Progenitor cell of endocrine pancreas (in vitro differentiated cells): ENCODE results near the gene KCNE5. TPM values are rescaled to one million over a fixed set of nuclear protein-coding genes. Genes with fewer than 3 reads are reported as not detected.
A peak's percentile ranks its signal among the peaks of the same experiment; 100 is the strongest.
"Not testable (repeated sequence)": the region's sequence is repeated elsewhere in the genome, so short reads cannot be mapped to it uniquely, and the experiment has no call there.

Experiments used
- DNase-seq: peaks from one replicate; pipeline ENCODE4 v3.0.0; 2021; ENCODE audit warnings: low spot score; ENCODE audit not compliant: unreplicated experiment
- H3K27ac Mint-ChIP-seq: 2 replicates; pipeline ENCODE4 v1.8.0; 2021; ENCODE audit warnings: mild to moderate bottlenecking, moderate library complexity, mixed read lengths
- H3K27me3 Mint-ChIP-seq: 2 replicates; pipeline ENCODE4 v1.8.0; 2021; ENCODE audit warnings: mixed read lengths
- H3K36me3 Mint-ChIP-seq: 2 replicates; pipeline ENCODE4 v1.8.0; 2022; ENCODE audit warnings: mixed read lengths; ENCODE audit not compliant: insufficient read depth
- H3K4me1 Mint-ChIP-seq: 2 replicates; pipeline ENCODE4 v1.8.0; 2021; ENCODE audit warnings: low read depth, mixed read lengths
- H3K4me3 Mint-ChIP-seq: 2 replicates; pipeline ENCODE4 v1.8.0; 2021; ENCODE audit warnings: low read depth, mild to moderate bottlenecking, moderate library complexity, mixed read lengths
- H3K9me3 Mint-ChIP-seq: 2 replicates; pipeline ENCODE4 v1.8.0; 2021; ENCODE audit warnings: low read depth, mixed read lengths
- long read RNA-seq: library from polyadenylated mRNA; unstranded; transcript quantifications from one replicate; pipeline ENCODE4 v2.0.0, GENCODE V29; 2020
- total RNA-seq: library from RNA; stranded (reverse); gene quantifications from 2 replicates; pipeline ENCODE4 v1.2.1, GENCODE V29; 2021
- TF ChIP-seq, protein P1 (sequence below): fragments of 200-600 bp; sonication (generic); IDR thresholded peaks from one replicate; pipeline ENCODE4 v1.5.0; 2021; ENCODE audit warnings: antibody characterized with exemption, mild to moderate bottlenecking; ENCODE audit not compliant: unreplicated experiment

The KCNE5 gene, protein sequence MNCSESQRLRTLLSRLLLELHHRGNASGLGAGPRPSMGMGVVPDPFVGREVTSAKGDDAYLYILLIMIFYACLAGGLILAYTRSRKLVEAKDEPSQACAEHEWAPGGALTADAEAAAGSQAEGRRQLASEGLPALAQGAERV
- total RNA-seq: 10.8 and 11.3 TPM in 2 replicates
- long read RNA-seq, partial matches to known transcripts: 0 of 1 reads
- long read RNA-seq, other reads (novel, unspliced or antisense): 0 of 1 reads

DNA sequence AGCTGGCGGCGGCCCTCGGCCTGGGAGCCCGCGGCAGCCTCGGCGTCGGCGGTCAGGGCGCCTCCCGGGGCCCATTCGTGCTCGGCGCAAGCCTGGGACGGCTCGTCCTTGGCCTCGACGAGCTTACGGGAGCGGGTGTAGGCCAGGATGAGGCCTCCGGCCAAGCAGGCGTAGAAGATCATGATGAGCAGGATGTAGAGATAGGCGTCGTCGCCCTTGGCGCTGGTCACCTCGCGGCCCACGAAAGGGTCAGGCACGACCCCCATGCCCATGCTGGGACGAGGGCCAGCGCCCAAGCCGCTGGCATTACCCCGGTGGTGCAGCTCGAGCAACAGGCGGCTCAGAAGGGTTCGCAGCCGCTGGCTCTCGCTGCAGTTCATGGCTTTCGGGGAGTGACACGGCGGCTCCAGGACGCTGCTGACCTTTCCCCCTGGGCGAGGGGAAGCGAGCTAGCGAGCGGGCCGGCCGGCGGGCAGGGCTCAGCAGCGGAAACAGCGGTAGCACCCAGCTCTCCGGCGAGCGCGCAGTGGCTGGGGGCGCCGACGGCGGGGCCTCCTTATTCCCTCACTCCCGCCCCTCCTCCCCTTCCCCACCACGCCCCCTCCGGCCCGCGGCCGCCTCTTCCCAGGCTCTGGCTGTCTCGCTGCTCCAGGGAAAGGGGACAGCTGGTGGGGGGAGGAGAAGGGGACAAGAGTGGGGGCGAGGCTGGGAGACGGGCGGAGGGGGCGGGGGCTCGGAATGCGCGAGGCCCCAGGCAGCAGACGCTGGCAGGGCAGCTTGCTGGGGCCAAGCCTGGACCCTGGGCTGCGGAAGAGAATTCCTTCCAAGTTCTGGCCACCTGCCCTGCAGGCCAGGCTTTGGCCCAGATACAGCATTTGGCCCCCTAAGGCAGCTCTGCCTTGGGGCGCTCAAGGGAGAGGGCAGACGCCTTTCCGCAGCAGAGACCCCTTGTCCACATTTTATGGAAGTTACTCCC, at the start of gene KCNE5:
Gene KCNE5, minus strand, starts transcription at position 532 of the 976 bp plus-strand sequence. Its CDS starts 152 bp downstream, at position 380.
- peaks cover 15% of the 10 kb centered on the region for H3K27me3 Mint-ChIP-seq
- H3K27ac Mint-ChIP-seq: peak within 1 kb of the TSS; percentile 35
- H3K4me3 Mint-ChIP-seq: peak within 1 kb of the TSS; percentile 56
- TF ChIP-seq, protein P1, sequence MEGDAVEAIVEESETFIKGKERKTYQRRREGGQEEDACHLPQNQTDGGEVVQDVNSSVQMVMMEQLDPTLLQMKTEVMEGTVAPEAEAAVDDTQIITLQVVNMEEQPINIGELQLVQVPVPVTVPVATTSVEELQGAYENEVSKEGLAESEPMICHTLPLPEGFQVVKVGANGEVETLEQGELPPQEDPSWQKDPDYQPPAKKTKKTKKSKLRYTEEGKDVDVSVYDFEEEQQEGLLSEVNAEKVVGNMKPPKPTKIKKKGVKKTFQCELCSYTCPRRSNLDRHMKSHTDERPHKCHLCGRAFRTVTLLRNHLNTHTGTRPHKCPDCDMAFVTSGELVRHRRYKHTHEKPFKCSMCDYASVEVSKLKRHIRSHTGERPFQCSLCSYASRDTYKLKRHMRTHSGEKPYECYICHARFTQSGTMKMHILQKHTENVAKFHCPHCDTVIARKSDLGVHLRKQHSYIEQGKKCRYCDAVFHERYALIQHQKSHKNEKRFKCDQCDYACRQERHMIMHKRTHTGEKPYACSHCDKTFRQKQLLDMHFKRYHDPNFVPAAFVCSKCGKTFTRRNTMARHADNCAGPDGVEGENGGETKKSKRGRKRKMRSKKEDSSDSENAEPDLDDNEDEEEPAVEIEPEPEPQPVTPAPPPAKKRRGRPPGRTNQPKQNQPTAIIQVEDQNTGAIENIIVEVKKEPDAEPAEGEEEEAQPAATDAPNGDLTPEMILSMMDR: no peak
- H3K9me3 Mint-ChIP-seq: peaks cover 4% of the 10 kb centered on the region
- peaks cover 2% of the 10 kb centered on the region for H3K36me3 Mint-ChIP-seq
- H3K4me1 Mint-ChIP-seq: peaks cover 7% of the 10 kb centered on the region
- peak; percentile 65 for DNase-seq

DNA sequence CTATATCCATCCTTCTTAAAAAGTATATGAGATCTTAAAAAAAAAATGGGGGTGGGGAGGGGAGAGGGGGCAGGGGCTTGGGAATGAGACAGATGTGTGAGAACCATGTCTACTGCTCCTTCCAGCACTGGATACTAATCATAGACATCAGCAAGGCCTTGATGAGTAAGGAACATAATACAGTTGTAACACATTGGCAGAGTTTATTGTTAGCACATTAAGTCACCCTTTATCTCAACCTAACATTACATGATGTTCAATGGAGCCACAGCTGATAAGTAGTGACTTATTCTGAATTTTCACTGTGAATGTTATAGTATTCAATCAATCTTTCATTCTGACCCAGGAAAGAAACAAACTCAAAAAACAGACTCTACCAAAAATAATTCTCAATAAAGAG, 47.3 kb upstream of the KCNE5 start:
- Mint-ChIP-seq H3K36me3 (peaks cover 46% of the 10 kb centered on the region), H3K4me3 (no peak overlapping the region), H3K4me1 (no peaks in the 10 kb centered on the region), H3K27me3 (no peaks in the 10 kb centered on the region), H3K9me3 (no peaks in the 10 kb centered on the region), H3K27ac (no peak overlapping the region)
- DNase-seq: no peak
- TF ChIP-seq, protein P1: no peak

DNA sequence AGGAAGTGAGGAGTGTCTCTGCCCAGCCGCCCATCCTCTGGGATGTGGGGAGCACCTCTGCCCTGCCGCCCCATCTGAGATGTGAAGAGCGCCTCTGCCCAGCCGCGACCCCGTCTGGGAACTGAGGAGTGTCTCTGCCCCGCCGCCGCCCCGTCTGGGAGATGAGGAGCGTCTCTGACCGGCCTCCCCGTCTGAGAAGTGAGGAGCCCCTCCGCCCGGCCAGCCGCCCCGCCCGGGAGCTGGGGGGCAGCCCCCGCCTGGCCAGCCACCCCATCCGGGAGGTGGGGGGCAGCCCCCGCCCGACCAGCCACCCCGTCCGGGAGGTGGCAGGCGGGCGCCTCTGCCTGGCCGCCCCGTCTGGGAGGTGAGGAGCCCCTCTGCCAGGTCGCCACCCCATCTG, 46.2 kb upstream of the KCNE5 start:
- DNase-seq, H3K27me3 Mint-ChIP-seq: not testable (repeated sequence)

DNA sequence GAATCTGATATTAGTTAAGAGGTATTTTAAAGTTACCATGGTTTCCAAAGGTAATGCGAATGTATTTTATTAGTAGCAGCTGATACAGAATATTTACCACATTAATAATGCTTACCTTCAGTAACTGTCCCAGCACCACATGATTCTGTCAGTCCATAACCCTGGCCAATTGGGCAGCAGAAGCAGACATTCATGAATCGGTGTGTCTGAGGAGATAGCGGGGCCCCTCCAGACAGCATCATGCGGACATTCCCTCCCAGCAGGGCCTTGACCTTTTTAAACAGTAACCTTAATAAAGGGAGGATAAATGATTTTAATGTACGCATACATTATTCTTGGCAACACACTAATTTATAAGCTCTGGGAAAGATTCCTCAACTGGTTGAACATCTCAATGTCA, 43.0 kb upstream of the KCNE5 start:
- Mint-ChIP-seq H3K36me3 (peaks cover 44% of the 10 kb centered on the region), H3K4me3 (no peak overlapping the region), H3K4me1 (no peaks in the 10 kb centered on the region), H3K27ac (no peak overlapping the region), H3K9me3 (no peaks in the 10 kb centered on the region), H3K27me3 (no peaks in the 10 kb centered on the region)
- TF ChIP-seq, protein P1: no peak
- no peak for DNase-seq

More for the DNA sequence above, 46.2 kb upstream of the KCNE5 start:
- H3K27ac Mint-ChIP-seq, H3K9me3 Mint-ChIP-seq, H3K4me3 Mint-ChIP-seq, H3K4me1 Mint-ChIP-seq: not testable (repeated sequence)
- peaks cover 45% of the 10 kb centered on the region for H3K36me3 Mint-ChIP-seq

DNA sequence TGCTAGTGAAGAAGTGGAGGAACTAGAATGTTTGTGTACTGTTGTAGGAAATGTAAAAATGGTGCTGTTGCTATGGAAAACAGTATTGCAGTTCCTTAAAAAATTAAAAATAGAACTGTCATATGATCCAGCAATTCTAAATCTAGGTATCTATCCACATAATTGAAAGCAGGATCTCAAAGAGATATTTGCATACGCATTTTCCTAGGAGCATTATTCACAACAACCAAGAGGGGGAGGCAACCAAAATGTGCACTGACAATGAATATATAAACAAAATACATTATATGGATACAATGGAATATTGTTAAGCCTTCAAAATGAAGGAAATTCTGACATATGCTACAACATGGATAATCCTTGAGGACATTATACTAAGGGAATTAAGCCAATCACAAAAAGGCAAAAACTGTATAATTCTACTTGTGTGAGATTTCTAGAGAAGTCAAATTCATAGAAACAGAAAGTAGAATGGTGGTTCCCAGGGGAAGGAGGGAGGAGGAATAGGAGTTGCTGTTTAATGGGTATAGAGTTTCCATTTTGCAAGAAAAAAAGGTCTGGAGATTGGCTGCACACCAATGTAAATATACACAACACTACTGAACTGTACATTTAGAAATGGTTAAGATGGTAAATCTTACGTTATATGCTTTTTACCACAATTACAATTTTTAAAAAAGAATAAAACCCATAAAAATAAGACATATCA, 35.6 kb upstream of the KCNE5 start:
- H3K9me3 Mint-ChIP-seq: peaks cover 7% of the 10 kb centered on the region

More for the DNA sequence above, 35.6 kb upstream of the KCNE5 start:
- no peak for DNase-seq
- Mint-ChIP-seq H3K36me3 (peaks cover 36% of the 10 kb centered on the region), H3K27me3 (no peaks in the 10 kb centered on the region), H3K4me3 (no peak overlapping the region), H3K4me1 (no peaks in the 10 kb centered on the region), H3K27ac (no peak overlapping the region)
- TF ChIP-seq, protein P1: no peak
